Stimulated activated naive CD8-positive, alpha-beta T cell treated with anti-CD3 and anti-CD28 coated beads, Interleukin-15, Interleukin-2, amounts not matched to agents 100 U/mL and 50 U/mL, for 24 hours (primary cell): Measurements from ENCODE around the gene WBP2.
"Not testable (repeated sequence)": the region's sequence is repeated elsewhere in the genome, so short reads cannot be mapped to it uniquely, and the experiment has no call there.

Experiments
- ATAC-seq: fragments of 150-1000 bp; cut with Tn5 transposase; one replicate; pipeline ENCODE4 v1.10.0; 2021
- DNase-seq: peaks from one replicate; pipeline ENCODE4 v3.0.0; 2021

WBP2 gene

DNA sequence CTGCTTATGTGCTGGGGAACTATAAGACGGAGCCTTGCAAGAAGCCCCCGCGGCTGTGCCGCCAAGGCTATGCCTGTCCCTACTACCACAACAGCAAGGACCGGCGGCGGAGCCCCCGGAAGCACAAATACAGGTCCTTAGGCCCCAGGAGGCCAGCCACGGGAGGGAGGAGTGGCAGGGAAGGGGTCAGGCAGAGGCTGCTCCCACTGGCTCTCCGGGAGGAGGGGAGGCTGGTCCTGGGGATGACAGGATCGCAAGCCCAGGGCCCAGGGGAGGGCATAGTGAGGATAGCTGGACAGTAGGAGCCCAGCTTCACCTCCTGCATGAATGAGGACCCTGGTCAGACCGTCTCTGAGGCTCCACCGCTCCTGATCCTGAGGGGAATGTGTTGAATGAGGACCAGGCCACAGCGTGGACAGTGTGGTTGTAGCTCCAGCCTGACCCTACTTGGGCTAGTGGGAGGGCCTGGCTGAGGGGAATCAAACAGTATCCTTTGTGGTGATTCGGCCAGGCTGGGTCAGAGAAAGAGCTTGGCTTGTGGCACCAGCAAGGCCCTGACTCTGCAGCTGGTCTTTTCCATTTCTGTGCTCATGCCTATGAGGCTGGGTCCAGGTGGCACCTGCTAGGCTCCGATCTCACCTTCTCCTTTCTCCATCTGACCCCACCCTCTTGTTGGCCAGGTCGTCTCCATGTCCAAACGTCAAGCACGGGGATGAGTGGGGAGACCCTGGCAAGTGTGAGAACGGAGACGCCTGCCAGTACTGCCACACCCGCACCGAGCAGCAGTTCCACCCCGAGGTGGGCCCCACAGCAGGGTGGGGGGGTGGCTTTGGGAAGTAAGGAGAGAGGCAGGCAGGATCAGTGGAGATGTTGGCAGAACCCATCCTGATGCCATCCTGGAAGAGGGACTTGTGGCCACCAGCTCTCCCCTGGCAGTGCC, 41.8 kb downstream of the WBP2 start:
- ATAC-seq = no peak
- DNase-seq = no peak

DNA sequence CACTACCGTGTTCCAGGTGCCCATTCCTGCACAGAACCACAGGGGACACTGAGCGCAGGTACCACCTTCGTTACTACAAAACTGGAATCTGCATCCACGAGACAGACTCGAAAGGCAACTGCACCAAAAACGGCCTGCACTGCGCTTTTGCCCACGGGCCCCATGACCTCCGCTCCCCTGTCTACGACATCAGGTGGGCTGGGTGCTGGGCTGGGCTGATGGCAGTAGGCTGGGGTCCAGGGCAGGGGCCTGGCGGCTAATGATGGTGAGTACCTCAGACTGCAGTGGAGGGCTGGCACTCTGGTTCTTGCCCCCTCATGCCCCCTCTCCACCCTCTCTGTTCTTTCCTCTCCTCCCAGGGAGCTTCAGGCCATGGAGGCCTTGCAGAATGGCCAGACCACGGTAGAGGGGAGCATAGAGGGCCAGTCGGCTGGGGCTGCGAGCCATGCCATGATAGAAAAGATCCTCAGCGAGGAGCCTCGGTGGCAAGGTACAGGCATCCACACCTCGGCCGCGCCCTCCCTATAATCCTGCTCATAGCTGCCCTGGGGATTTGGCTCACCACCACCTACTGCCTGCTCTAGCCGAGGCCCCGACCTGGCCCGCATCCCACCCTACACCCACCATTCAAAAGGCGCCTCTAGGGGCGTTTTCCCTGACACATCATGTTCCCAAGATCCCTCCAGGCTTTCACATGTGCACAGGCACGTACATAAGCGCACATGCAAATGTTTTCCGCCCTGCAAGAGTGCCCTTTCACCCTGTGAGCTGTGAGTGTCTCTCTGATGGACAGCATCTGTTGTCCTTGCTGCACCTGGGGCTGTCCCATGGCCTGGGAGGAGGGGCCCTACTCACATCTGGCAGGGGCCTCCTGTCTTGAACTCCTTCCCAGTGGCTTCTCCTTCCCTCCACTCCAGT, 42.8 kb downstream of the WBP2 start:
- ATAC-seq = no peak
- no peak for DNase-seq

DNA sequence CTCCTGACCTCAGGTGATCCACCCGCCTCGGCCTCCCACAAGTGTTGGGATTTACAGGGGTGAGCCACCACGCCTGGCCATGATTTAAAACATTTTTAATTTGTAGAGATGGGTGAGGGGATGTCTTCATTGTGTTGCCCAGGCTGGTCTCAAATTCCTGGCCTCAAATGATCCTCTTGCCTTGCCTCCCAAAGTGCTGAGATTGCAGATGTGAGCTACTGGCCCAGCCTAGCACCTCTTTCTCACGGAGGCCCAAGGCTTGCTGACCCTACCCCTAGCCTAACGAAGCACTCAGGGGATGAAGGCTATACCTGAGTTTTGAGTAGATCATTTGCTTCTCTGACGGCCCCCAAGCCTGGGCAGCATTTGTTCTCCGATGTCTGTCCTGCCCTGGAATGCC, 44.0 kb downstream of the WBP2 start:
- no peak for ATAC-seq
- DNase-seq = no peak

DNA sequence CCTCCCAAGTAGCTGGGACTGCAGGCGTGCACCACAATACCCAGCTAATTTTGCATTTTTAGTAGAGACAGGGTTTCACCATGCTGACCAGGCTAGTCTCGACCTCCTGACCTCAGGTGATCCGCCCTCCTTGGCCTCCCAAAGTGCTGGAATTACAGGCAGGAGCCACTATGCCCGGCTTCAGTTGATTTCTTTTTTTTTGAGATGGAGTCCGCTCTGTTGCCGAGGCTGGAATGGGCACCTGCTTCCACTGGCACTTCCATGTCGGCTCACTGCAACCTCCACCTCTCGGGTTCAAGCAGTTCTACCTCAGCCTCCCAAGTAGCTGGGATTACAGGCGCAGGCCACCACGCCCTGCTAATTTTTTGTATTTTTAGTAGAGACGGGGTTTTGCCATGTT, 44.4 kb downstream of the WBP2 start:
- not testable (repeated sequence) for DNase-seq, ATAC-seq

DNA sequence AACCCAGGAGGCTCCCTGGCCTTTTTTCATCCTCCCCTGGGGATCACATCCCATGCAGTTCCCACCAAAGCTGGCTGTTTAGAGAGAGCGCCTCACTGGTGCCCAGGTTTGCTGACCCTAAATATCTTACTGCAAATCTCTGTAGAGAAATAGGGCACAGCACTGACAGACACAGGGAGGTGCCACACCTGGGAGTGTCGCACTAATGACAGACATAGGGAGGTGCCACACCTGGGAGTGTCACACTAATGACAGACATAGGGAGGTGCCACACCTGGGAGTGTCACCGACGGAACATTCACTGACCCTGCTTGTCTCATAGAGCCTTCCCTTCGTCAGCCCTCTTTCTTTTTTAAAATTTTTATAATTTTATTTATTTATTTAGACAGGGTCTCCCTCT, 44.9 kb downstream of the WBP2 start:
- ATAC-seq (no peak), DNase-seq (no peak)

DNA sequence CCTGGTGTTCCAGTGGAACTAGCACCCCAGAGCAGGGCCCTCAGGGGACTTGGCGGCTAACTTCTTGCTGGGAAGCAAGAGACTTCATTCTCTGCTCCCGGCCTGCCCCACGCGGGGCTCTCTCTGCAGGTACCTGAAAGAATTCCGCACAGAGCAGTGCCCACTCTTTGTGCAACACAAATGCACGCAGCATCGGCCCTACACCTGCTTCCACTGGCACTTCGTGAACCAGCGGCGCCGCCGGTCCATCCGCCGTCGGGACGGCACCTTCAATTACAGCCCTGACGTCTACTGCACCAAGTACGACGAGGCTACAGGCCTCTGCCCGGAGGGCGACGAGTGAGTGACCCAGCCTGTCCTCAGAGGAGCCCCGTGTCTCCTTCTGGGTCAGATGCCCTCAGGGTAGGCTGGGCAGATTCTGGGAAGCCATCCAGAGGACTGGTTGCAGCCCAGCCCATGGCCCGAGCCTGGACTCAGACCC, 45.5 kb downstream of the WBP2 start:
- ATAC-seq = no peak
- DNase-seq = no peak

DNA sequence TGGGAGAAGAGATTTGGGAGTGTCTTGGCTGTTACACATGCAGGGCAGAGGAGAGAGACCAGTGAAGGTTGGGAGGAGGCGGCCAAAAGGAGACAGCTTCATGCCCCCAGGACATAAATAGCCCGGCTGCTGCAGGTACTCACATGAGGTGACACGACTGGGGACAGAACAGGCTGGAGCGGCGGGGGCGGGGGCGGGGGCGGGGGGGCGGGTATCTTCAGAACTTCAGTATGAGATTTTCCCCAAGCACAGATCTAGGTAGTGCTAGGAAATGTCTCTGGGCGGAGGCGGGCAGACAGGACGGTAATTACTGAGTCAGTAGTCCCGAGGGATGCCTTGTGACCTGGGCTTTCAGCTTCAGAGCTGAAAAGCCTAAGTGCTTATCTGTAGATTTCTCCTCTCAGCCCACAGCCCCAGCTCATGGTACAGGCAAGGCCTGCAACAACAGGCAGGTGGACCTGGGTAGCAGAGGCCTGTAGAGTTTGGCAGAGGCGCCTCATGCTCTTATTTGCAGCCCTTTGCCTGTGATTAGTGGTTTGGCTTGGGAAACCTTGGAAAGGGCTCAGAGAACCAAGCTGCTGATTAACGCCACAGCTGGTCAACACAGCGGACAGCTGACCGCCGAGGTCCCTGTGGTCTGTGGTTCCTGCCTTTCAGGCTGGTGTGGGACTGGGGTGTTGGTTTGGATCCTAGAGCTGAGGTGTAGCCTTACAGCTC, 46.1 kb downstream of the WBP2 start:
- ATAC-seq (no peak), DNase-seq (no peak)

DNA sequence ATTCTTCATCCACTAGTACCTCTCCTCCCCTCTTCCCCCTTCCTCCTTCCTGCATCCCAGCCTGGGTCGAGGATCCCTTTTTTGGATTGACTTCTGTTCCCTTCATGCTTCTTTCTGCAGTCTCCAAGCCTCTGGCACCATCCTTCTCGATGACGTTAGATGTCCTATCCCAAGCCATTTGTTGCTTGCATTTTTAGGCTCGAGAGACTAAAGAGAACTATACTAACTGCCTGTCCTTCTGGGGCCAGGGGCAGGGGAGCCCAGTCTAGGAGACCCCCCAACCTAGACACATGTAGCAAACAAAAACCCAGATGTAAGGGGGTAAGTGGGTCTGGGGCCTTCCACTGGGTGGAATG, 46.6 kb downstream of the WBP2 start:
- ATAC-seq = no peak
- no peak for DNase-seq

DNA sequence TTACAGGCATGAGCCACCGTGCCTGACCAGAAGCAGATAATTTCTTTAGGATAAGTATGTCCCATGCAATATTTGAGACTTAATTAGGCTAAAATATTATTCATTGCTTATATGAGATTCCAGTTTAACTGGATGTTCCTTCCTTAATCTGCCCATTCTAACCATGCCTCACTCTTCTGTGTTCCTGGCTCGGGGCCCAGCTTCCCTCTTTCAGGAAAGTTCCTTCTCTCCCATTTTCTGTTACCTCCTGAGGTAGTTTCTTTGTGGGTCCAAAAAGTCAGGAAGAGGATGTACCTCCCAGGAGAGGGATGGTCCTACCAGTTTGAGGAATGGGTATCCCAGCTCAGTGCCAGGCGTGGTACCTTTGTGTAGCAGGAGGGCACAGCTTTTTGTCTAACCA, 47.3 kb downstream of the WBP2 start:
- DNase-seq (no peak), ATAC-seq (no peak)

DNA sequence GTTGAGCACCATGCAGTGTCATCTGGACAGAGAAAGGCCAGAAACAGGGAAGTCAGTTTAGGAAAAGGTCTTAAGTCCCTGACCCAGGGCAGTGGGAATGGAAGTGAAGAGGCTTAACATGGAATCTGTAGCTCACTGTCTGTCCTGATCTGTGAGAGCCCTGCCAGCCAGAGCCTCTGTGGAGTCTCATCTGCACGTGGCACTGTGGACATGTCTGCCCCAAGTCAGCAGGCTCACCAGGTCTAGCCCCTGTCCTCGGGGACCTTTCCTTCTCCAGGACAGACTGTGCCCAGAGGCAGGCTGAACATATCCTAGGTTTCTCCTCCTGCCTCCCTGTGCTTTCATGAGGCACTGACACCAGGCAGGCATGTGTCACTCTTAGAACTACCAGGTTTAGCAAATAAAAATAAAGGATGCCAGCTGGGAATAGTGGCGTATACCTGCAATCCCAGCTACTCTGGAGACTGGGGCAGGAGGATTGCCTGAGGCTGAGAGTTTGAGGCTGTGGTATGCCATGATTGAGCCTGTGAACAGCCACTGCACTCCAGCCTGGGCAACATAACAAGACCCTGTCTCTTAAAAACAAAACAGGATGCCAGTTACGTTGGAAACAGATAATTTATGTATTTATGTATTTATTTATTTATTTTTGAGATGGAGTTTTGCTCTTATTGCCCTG, 48.2 kb downstream of the WBP2 start:
- DNase-seq = no peak

DNA sequence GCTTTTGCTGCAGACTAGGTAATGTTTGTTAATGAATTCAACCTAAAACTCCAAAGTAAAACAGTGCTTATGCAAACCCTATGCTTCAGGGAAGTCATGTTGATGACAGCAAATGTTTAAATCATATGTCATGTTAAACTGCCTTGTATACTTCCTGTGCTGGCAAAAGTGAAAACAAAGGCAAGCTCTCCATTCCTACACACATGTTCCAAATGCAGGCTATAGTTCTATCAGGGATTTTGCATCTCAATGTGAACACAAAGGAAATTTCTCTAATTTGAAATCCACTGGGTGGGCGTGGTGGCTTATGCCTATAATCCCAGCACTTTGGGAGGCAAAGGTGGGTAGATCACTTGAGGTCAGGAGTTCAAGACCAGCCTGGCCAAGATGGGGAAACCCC, 51.3 kb downstream of the WBP2 start:
- DNase-seq = no peak
- no peak for ATAC-seq

More for the DNA sequence above, 48.2 kb downstream of the WBP2 start:
- ATAC-seq = no peak

DNA sequence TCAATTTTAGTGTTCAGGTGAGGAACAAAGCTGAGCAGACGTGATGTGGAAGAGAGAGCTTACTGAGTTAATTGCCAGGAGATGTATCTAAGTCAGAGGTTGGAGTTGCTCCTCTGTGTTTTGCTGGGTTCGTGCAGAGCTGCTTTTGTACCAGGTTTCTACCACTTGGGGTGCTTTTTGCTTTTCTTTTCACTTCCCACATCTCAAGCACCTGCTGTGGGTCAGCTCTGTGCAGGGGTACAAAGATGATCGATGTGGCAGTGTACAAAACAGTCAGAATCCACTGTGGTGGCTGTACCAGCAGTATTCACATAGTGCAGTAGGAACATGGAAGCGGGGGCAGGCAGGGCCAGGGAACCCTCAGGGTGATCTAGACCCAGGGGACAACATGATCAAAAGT, 55.7 kb downstream of the WBP2 start:
- no peak for ATAC-seq
- DNase-seq = no peak

DNA sequence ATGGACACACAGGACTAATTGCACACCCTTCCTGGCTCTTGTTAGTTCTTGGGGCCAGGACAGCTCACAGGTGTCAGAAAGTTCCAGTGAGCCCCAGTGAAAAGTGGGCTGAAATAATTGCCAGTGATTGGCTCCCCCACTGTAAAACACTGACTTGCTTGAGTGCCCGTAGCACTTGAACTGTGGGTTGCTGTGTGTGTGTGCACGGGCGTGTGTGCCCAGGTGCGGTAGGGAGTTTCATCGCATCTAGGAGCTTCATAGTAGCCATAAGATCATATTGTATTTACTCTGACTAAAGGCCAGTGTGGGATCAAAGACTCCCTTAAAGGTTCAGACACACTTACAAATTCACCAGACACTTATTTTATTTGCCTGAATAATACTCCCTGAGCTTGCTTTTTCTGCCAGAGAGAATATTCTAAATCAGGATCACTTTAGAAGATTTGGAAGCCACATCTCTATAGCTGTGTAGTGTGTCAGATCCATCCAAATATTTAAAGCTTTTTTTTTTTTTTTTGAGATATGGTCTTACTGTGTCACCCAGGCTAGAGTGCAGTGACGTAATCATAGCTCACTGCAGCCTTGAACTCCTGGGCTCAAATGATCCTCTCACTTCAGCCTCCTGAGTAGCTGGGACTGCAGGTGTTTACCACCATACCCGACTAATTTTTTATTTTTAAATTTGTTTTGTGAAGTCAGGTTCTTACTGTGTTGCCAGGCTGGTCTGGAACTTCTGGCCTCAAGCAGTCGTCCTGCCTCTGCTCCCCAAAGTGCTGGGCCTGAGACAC, 59.1 kb downstream of the WBP2 start:
- ATAC-seq = no peak
- no peak for DNase-seq
